Brain microvascular endothelial cell (primary cell): ENCODE measurements around the gene SH3BP2.
A peak's percentile ranks its signal among the peaks of the same experiment; 100 is the strongest.

Experiments
- DNase-seq: peaks from one replicate; pipeline ENCODE4 v3.0.0-alpha.2; 2020
- H3K27ac ChIP-seq: fragments of 250-450 bp; sonication (Bioruptor Pico); 2 replicates; pipeline ENCODE4 v1.5.1; 2020; ENCODE audit warnings: mild to moderate bottlenecking, moderate library complexity
- H3K27me3 ChIP-seq: fragments of 250-450 bp; sonication (Bioruptor Pico); replicated peaks from 2 replicates; pipeline ENCODE4 v1.5.1; 2020; ENCODE audit warnings: mild to moderate bottlenecking
- H3K36me3 ChIP-seq: fragments of 250-450 bp; sonication (Bioruptor Pico); replicated peaks from 2 replicates; pipeline ENCODE4 v1.5.1; 2020; ENCODE audit warnings: mild to moderate bottlenecking
- H3K4me3 ChIP-seq: 2 replicates; pipeline ENCODE4 v1.5.1; 2011; ENCODE audit warnings: low read depth, mild to moderate bottlenecking, control low read depth, low read length, moderate library complexity
- in situ Hi-C: cut with HindIII; loops from 2 replicates; pipeline ENCODE4 v1.10.0; 2017; ENCODE audit warnings: low sequenced_read_pairs, low pct_ligation_motif_present
- TF ChIP-seq, protein P1 (sequence below): IDR thresholded peaks from 2 replicates; pipeline ENCODE4 v1.5.1; 2011; ENCODE audit warnings: low read depth, mild to moderate bottlenecking, moderate library complexity, low read length, control low read depth, inconsistent platforms; ENCODE audit errors: missing control alignments

Gene SH3BP2, protein sequence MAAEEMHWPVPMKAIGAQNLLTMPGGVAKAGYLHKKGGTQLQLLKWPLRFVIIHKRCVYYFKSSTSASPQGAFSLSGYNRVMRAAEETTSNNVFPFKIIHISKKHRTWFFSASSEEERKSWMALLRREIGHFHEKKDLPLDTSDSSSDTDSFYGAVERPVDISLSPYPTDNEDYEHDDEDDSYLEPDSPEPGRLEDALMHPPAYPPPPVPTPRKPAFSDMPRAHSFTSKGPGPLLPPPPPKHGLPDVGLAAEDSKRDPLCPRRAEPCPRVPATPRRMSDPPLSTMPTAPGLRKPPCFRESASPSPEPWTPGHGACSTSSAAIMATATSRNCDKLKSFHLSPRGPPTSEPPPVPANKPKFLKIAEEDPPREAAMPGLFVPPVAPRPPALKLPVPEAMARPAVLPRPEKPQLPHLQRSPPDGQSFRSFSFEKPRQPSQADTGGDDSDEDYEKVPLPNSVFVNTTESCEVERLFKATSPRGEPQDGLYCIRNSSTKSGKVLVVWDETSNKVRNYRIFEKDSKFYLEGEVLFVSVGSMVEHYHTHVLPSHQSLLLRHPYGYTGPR

GRCh38 chr4:2792711-2793585, at the start of gene SH3BP2:
SH3BP2 (plus strand) TSS chr4:2793085; CDS start chr4:2820618, 27,533 bp downstream.
- Histone ChIP-seq H3K27me3 (no peaks in the 10 kb centered on the region), H3K36me3 (no peaks in the 10 kb centered on the region), H3K27ac (no peak within 1 kb of the TSS), H3K4me3 (peak within 1 kb of the TSS; percentile 57)
- in situ Hi-C loops = no loop called here
- no peak for DNase-seq
- TF ChIP-seq, protein P1, sequence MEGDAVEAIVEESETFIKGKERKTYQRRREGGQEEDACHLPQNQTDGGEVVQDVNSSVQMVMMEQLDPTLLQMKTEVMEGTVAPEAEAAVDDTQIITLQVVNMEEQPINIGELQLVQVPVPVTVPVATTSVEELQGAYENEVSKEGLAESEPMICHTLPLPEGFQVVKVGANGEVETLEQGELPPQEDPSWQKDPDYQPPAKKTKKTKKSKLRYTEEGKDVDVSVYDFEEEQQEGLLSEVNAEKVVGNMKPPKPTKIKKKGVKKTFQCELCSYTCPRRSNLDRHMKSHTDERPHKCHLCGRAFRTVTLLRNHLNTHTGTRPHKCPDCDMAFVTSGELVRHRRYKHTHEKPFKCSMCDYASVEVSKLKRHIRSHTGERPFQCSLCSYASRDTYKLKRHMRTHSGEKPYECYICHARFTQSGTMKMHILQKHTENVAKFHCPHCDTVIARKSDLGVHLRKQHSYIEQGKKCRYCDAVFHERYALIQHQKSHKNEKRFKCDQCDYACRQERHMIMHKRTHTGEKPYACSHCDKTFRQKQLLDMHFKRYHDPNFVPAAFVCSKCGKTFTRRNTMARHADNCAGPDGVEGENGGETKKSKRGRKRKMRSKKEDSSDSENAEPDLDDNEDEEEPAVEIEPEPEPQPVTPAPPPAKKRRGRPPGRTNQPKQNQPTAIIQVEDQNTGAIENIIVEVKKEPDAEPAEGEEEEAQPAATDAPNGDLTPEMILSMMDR = no peak

- Histone ChIP-seq H3K27ac (no peak overlapping the region), H3K27me3 (no peaks in the 10 kb centered on the region), H3K36me3 (peaks cover 50% of the 10 kb centered on the region), H3K4me3 (no peak overlapping the region)
- in situ Hi-C loops = no loop called here
- no peak for DNase-seq
- TF ChIP-seq, protein P1 = no peak
Measured at GRCh38 chr4:2743518-2744445, 49.1 kb upstream of the SH3BP2 start.

DNA sequence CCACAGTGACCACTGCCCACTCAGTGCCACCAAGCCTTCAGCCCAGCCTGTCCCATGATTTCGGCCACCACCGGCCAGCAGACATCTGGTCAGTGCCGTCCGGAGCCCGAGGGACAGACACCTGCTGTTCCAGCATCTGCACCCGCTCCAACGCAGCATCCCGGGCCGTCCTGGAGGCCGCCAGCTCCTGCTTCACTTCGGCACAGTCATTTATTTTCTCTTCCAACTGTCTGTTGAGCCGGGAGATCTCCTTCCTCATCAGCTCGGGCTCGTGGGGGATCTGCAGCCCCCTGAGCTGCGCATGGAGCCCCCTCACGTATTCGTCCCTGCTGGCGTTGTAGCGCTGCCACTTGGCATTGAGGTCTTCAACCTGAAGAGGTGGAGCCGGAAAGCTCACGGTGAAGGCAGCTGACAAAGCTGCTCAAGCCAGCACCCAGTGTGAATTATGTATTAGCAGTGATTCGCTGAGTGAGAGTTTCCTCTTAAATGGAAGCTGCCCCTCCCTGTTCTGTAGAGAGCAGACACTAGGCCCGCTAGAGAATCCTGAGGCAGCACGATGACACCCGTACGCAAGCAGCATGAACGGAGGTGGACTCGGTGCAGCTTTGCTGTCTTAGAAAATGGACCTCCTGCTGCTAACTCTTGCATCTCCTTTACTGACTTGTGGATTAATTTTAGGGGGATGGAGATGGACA, 48.2 kb upstream of the SH3BP2 start:
- peaks cover 50% of the 10 kb centered on the region for H3K36me3 ChIP-seq

DNA sequence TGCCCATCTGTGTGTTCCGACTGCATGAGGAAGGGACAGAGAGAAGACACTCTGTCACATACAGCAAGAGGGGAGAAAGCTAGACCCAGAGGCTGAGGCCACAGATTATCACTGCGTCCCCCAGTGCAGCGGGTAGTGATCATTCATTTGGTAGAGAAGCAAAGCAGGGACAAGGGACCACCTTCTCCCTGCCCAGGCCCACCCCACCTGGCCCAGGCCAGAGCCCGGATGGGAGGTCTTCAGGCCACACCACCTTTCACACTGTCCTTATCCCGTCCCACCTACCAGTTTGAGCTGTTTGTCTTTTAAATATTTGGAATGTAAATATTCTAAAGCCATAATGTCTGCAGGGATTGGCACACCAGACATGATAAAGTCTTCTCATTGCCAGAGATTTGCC, 47.4 kb upstream of the SH3BP2 start:
- Histone ChIP-seq H3K36me3 (peaks cover 50% of the 10 kb centered on the region), H3K27me3 (no peaks in the 10 kb centered on the region), H3K4me3 (no peak overlapping the region), H3K27ac (peak overlapping the region; percentile 36)
- DNase-seq = no peak
- TF ChIP-seq, protein P1 = no peak
- in situ Hi-C loops = no loop called here

More for the DNA sequence above, 48.2 kb upstream of the SH3BP2 start:
- no peak for DNase-seq
- TF ChIP-seq, protein P1 = no peak
- no peaks in the 10 kb centered on the region for H3K27me3 ChIP-seq
- in situ Hi-C loops = no loop called here
- H3K27ac ChIP-seq = no peak overlapping the region
- no peak overlapping the region for H3K4me3 ChIP-seq
